Measurements from ENCODE around the gene TCF7L1.
"Not testable (repeated sequence)": the region's sequence is repeated elsewhere in the genome, so short reads cannot be mapped to it uniquely, and the experiment has no call there.

The TCF7L1 gene

GRCh38 chr2:85326406-85327159 is 193.4 kb downstream of the TCF7L1 start:
- DNase-seq (ENCODE audit: low read depth, low spot score): no peak

DNA sequence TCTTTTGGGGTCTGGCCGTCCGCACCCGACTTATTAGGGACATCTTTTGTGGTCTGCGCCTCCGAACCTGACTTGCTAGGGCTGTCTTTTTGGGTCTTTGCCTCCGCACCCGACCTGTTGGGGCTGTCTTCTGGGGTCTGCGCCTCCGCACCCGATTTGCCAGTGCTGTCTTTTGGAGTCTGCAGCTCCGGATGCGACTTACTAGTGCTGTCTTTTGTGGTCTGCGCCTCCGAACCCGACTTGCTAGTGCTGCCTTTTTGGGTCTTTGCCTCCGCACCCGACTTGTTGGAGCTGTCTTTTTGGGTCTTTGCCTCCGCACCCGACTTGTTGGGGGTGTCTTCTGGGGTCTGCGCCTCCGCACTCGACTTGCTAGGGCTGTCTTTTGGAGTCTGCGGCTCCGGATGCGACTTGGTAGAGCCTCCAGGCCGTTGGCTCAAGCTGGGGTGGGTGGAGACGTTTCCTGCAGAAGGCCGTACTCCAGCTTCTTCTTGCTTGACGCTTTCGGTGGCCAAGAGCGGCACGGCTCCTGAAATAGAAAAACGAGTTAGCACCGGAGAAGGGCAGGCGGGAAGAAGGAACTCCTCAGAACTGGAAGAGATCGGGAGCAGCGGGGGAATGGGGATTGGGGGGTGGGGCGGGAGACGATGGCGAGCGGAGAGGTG is 194.1 kb downstream of the TCF7L1 start:
- DNase-seq (ENCODE audit: low read depth, low spot score): no peak
- H3K4me3 ChIP-seq (ENCODE audit: low read depth, low read length): peak overlapping the region; percentile 87
- POLR2A ChIA-PET: interaction anchor here (0.6 to 1.7 kb wide), 10 partner anchors 10 to 263 kb away, joined by 3 to 9 read pairs (median 3); partner anchors contain the start of genes ELMOD3, MAT2A and RETSAT
- CTCF ChIA-PET: interaction anchor here (0.7 to 2.0 kb wide), 6 partner anchors 8 to 261 kb away, joined by 3 to 15 read pairs (median 4); no protein-coding TSS in a partner anchor
- no peak for TF ChIP-seq CTCF (IDR thresholded peaks at IDR 0.05; ENCODE audit: insufficient read depth, low read length, missing control alignments)

More at GRCh38 chr2:85326406-85327159, 193.4 kb downstream of the TCF7L1 start:
- TF ChIP-seq CTCF (IDR thresholded peaks at IDR 0.05; ENCODE audit: insufficient read depth, low read length, missing control alignments): no peak
- peak overlapping the region; percentile 87 for H3K4me3 ChIP-seq (ENCODE audit: low read depth, low read length)
- ChIA-PET POLR2A (interaction anchor here (0.6 to 1.7 kb wide), 2 partner anchors 28 to 212 kb away, joined by 3 to 9 read pairs; partner anchors contain the start of genes ELMOD3, MAT2A and RETSAT), CTCF (interaction anchor here (0.9 to 2.0 kb wide), 6 partner anchors 8 to 401 kb away, joined by 3 to 15 read pairs (median 4); partner anchors contain the start of genes ELMOD3 and RETSAT)

GRCh38 chr2:85327822-85328617 is 194.8 kb downstream of the TCF7L1 start, which contains the start of gene TGOLN2:
Gene TGOLN2 (minus strand): TSS chr2:85327989. CDS start chr2:85327962, 27 bp downstream.
- POLR2A ChIA-PET: interaction anchor here (0.7 to 1.7 kb wide), 9 partner anchors 11 to 263 kb away, joined by 3 to 9 read pairs (median 3); partner anchors contain the start of genes ELMOD3, MAT2A and RETSAT
- H3K4me3 ChIP-seq (ENCODE audit: low read depth, low read length): peak within 1 kb of the TSS; percentile 87
- no peak for DNase-seq (ENCODE audit: low read depth, low spot score)
- TF ChIP-seq CTCF (IDR thresholded peaks at IDR 0.05; ENCODE audit: insufficient read depth, low read length, missing control alignments): no peak
- CTCF ChIA-PET: interaction anchor here (0.7 to 2.0 kb wide), 6 partner anchors 8 to 228 kb away, joined by 3 to 15 read pairs (median 4); no protein-coding TSS in a partner anchor

DNA sequence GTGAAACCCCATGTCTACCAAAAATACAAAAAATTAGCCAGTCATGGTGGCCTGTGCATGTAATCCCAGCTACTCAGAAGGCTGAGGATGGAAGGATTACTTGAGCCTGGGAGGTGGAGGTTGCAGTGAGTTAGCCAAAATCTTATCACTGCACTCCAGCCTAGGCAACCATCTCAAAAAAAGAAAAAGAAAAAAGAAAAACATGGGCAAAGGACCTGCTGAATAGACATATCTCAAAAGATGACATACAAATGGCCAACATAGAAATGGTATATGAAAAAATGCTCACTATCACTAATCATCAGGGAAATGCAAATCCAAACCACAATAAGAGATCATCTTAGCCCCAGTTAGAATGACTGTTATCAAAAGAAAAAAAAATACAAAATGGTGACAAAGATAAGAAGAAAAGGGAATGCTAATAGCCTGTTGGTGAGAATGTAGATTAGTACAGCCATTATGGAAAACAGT is 196.0 kb downstream of the TCF7L1 start:
- DNase-seq (ENCODE audit: low read depth, low spot score): no peak
- ChIA-PET CTCF (interaction anchor here (1.0 kb wide), 1 partner anchor 29 kb away, joined by 3 read pairs; no protein-coding TSS in a partner anchor), POLR2A (no interaction called here)
- no peak for TF ChIP-seq CTCF (IDR thresholded peaks at IDR 0.05; ENCODE audit: insufficient read depth, low read length, missing control alignments)
- no peak overlapping the region for H3K4me3 ChIP-seq (ENCODE audit: low read depth, low read length)

- POLR2A ChIA-PET: interaction anchor here (0.6 kb wide), 1 partner anchor 29 kb away, joined by 3 read pairs; no protein-coding TSS in a partner anchor
- H3K4me3 ChIP-seq (ENCODE audit: low read depth, low read length); DNase-seq (ENCODE audit: low read depth, low spot score): not testable (repeated sequence)
- CTCF ChIA-PET: interaction anchor here (1.0 kb wide), 2 partner anchors 30 to 263 kb away, joined by 3 read pairs; no protein-coding TSS in a partner anchor
Measured at GRCh38 chr2:85329701-85330100, 196.5 kb downstream of the TCF7L1 start.

Measured in AG04449 (cell line).